ENCODE measurements around the gene EPHA1. TPM values are rescaled to one million over a fixed set of nuclear protein-coding genes. Genes with fewer than 3 reads are reported as not detected.
A peak's percentile ranks its signal among the peaks of the same experiment; 100 is the strongest.

EPHA1 gene
- total and polyA plus RNA-seq, 4 donors: 10.3 to 21.0 (median 11.3) TPM

- H3K4me1 ChIP-seq (ENCODE audit: control insufficient read depth in 4 of 4, insufficient read depth in 4 of 4, low read length in 3 of 4): peaks cover 44 to 77% (median 75%) of the 10 kb centered on the region in 4 donors
Measured at GRCh38 chr7:143394068-143394467, 14.6 kb downstream of the EPHA1 start.

DNA sequence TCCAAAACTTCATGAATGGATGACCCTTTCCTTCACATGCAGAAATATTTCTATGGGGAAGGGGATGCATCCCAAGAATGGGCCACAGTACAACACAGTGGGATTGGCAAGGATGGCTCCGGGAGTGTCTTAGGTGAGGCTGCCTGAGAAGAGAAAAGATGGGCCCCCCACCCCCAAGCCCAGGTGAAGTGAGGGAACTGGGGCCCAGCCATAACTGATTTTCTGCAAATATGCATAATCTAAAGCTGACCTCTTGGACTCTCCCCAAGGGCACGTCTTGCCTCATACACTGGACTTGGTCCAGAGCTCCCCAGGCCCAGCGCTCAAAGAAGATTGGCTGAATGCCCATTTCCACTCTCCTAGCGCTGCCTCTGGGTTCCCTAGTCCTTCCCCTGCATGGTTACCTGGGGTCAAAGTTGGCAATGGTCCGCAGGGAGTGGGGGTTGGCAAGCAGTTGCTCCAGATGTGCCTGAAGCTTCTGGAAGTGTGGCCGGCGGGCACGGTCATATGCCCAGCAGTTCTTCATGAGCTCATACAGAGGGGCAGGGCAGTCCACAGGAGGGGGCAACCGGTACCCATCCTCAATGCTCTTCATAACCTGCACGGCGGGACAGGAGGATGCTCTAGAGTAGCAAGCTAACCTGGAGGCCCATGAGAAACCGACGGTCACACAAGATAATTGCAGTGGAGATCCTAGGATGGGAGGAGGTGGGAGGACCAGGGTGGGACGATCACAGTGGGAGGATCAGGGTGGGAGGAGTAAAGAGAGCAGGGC is 15.2 kb downstream of the EPHA1 start:
- Histone ChIP-seq H3K9me3 (ENCODE audit: control insufficient read depth in 4 of 4, low read length in 3 of 4) (no peaks in the 10 kb centered on the region), H3K4me1 (ENCODE audit: control insufficient read depth in 4 of 4, insufficient read depth in 4 of 4, low read length in 3 of 4) (peaks cover 44 to 80% (median 75%) of the 10 kb centered on the region in 4 donors), H3K9ac (ENCODE audit: low read depth in 1 of 2, low read length in 2 of 2) (no peak overlapping the region), H3K27ac (ENCODE audit: low read depth in 1 of 2, low read length in 2 of 2) (no peak overlapping the region), H3K36me3 (ENCODE audit: control insufficient read depth in 4 of 4, insufficient read depth in 3 of 4, low read depth in 1 of 4, low read length in 3 of 4) (peaks cover 10 to 31% (median 19%) of the 10 kb centered on the region in 4 donors), H3K4me3 (ENCODE audit: low read depth in 1 of 3, low read length in 3 of 3) (no peak overlapping the region), H3K27me3 (ENCODE audit: control insufficient read depth in 4 of 4, insufficient read depth in 4 of 4, low read length in 3 of 4) (no peaks in the 10 kb centered on the region)
- 62% methylated on average over 14 of the region's 14 CpGs for WGBS
- DNase-seq (ENCODE audit: low spot score): peak; percentile 70
- TF ChIP-seq, protein P1, sequence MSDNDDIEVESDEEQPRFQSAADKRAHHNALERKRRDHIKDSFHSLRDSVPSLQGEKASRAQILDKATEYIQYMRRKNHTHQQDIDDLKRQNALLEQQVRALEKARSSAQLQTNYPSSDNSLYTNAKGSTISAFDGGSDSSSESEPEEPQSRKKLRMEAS (IDR thresholded peaks at IDR 0.05): peak; percentile 65
- TF ChIP-seq FOXA1 (IDR thresholded peaks at IDR 0.05) (no peak), GABPA (IDR thresholded peaks at IDR 0.05 in 1 of 2, conservative IDR thresholded peaks at IDR 0.05 in 1 of 2) (no peak), REST (IDR thresholded peaks at IDR 0.05) (no peak), RXRA (IDR thresholded peaks at IDR 0.05) (peak; percentile 87 to 89), YY1 (IDR thresholded peaks at IDR 0.05) (peak; percentile 20), HNF4A (conservative IDR thresholded peaks at IDR 0.05) (peak; percentile 91 to 95), ZBTB33 (IDR thresholded peaks at IDR 0.05) (no peak), ATF3 (IDR thresholded peaks at IDR 0.05) (peak; percentile 70), JUND (IDR thresholded peaks at IDR 0.05) (peak in 1 of 2 donors; percentile 44), NR2F2 (IDR thresholded peaks at IDR 0.05) (peak; percentile 61), RAD21 (IDR thresholded peaks at IDR 0.05) (peak in 1 of 2 donors; percentile 40), FOXA2 (IDR thresholded peaks at IDR 0.05) (peak; percentile 15), TAF1 (conservative IDR thresholded peaks at IDR 0.05) (no peak), SP1 (IDR thresholded peaks at IDR 0.05) (peak; percentile 78)
- TF ChIP-seq, protein P2, sequence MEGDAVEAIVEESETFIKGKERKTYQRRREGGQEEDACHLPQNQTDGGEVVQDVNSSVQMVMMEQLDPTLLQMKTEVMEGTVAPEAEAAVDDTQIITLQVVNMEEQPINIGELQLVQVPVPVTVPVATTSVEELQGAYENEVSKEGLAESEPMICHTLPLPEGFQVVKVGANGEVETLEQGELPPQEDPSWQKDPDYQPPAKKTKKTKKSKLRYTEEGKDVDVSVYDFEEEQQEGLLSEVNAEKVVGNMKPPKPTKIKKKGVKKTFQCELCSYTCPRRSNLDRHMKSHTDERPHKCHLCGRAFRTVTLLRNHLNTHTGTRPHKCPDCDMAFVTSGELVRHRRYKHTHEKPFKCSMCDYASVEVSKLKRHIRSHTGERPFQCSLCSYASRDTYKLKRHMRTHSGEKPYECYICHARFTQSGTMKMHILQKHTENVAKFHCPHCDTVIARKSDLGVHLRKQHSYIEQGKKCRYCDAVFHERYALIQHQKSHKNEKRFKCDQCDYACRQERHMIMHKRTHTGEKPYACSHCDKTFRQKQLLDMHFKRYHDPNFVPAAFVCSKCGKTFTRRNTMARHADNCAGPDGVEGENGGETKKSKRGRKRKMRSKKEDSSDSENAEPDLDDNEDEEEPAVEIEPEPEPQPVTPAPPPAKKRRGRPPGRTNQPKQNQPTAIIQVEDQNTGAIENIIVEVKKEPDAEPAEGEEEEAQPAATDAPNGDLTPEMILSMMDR (IDR thresholded peaks at IDR 0.05; ENCODE audit: low read depth, low read length, missing input control): no peak

More at GRCh38 chr7:143394068-143394467, 14.6 kb downstream of the EPHA1 start:
- no peak for DNase-seq (ENCODE audit: low spot score)
- Histone ChIP-seq H3K9me3 (ENCODE audit: control insufficient read depth in 4 of 4, low read length in 3 of 4) (no peaks in the 10 kb centered on the region), H3K4me3 (ENCODE audit: low read depth in 1 of 3, low read length in 3 of 3) (no peak overlapping the region), H3K9ac (ENCODE audit: low read depth in 1 of 2, low read length in 2 of 2) (no peak overlapping the region), H3K36me3 (ENCODE audit: control insufficient read depth in 4 of 4, insufficient read depth in 3 of 4, low read depth in 1 of 4, low read length in 3 of 4) (peaks cover 6 to 28% (median 15%) of the 10 kb centered on the region in 4 donors), H3K27ac (ENCODE audit: low read depth in 1 of 2, low read length in 2 of 2) (no peak overlapping the region), H3K27me3 (ENCODE audit: control insufficient read depth in 4 of 4, insufficient read depth in 4 of 4, low read length in 3 of 4) (no peaks in the 10 kb centered on the region)
- whole genome bisulfite sequencing: 96% methylated on average over 6 of the region's 6 CpGs
- no peak for TF ChIP-seq YY1 (IDR thresholded peaks at IDR 0.05)
- no peak for TF ChIP-seq FOXA1 (IDR thresholded peaks at IDR 0.05)
- no peak for TF ChIP-seq ATF3 (IDR thresholded peaks at IDR 0.05)
- TF ChIP-seq HNF4G (IDR thresholded peaks at IDR 0.05): no peak
- no peak for TF ChIP-seq GABPA (IDR thresholded peaks at IDR 0.05 in 1 of 2, conservative IDR thresholded peaks at IDR 0.05 in 1 of 2)
- no peak for TF ChIP-seq RXRA (IDR thresholded peaks at IDR 0.05)
- TF ChIP-seq ZBTB33 (IDR thresholded peaks at IDR 0.05): no peak
